ENCODE data around the gene CHCHD10.

The CHCHD10 gene

GRCh38 chr22:23779731-23780130 lies 12.0 kb upstream of the CHCHD10 start:
- TF ChIP-seq NFIC (IDR thresholded peaks at IDR 0.05) (no peak), FOXM1 (IDR thresholded peaks at IDR 0.05; ENCODE audit: borderline replicate concordance, low read depth) (no peak), ZBTB7A (IDR thresholded peaks at IDR 0.05; ENCODE audit: low read depth) (no peak), TEAD4 (IDR thresholded peaks at IDR 0.05) (no peak), RAD21 (IDR thresholded peaks at IDR 0.05; ENCODE audit: low read depth) (no peak), EP300 (IDR thresholded peaks at IDR 0.05; ENCODE audit: borderline replicate concordance) (no peak), TCF12 (IDR thresholded peaks at IDR 0.05; ENCODE audit: low read depth) (no peak), EGR1 (IDR thresholded peaks at IDR 0.05) (no peak), CEBPB (IDR thresholded peaks at IDR 0.05) (no peak), MAX (IDR thresholded peaks at IDR 0.05) (no peak), CREB1 (IDR thresholded peaks at IDR 0.05; ENCODE audit: low read depth) (no peak), YY1 (IDR thresholded peaks at IDR 0.05; ENCODE audit: low read depth) (no peak)

DNA sequence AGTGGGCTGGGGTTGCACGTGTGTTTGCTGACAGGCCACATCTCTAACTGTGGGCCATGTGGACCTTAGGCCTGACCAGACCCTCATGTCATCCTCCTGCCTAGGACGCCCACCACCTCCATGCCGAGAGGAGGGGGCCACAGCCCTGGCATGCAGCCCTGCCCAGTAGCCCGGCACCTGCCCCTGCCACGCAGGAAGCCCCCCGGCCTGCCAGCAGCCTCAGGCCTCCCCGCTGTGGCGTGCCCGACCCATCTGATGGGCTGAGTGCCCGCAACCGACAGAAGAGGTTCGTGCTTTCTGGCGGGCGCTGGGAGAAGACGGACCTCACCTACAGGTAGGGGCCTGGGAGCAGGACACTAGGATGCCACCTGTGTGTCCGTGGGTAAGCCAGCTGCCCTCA lies 11.3 kb upstream of the CHCHD10 start:
- TF ChIP-seq EGR1 (IDR thresholded peaks at IDR 0.05) (no peak), FOXM1 (IDR thresholded peaks at IDR 0.05; ENCODE audit: borderline replicate concordance, low read depth) (no peak), YY1 (IDR thresholded peaks at IDR 0.05; ENCODE audit: low read depth) (no peak), TCF12 (IDR thresholded peaks at IDR 0.05; ENCODE audit: low read depth) (no peak), CEBPB (IDR thresholded peaks at IDR 0.05) (no peak), RAD21 (IDR thresholded peaks at IDR 0.05; ENCODE audit: low read depth) (no peak), EP300 (IDR thresholded peaks at IDR 0.05; ENCODE audit: borderline replicate concordance) (no peak)
- TF ChIP-seq, protein P1, sequence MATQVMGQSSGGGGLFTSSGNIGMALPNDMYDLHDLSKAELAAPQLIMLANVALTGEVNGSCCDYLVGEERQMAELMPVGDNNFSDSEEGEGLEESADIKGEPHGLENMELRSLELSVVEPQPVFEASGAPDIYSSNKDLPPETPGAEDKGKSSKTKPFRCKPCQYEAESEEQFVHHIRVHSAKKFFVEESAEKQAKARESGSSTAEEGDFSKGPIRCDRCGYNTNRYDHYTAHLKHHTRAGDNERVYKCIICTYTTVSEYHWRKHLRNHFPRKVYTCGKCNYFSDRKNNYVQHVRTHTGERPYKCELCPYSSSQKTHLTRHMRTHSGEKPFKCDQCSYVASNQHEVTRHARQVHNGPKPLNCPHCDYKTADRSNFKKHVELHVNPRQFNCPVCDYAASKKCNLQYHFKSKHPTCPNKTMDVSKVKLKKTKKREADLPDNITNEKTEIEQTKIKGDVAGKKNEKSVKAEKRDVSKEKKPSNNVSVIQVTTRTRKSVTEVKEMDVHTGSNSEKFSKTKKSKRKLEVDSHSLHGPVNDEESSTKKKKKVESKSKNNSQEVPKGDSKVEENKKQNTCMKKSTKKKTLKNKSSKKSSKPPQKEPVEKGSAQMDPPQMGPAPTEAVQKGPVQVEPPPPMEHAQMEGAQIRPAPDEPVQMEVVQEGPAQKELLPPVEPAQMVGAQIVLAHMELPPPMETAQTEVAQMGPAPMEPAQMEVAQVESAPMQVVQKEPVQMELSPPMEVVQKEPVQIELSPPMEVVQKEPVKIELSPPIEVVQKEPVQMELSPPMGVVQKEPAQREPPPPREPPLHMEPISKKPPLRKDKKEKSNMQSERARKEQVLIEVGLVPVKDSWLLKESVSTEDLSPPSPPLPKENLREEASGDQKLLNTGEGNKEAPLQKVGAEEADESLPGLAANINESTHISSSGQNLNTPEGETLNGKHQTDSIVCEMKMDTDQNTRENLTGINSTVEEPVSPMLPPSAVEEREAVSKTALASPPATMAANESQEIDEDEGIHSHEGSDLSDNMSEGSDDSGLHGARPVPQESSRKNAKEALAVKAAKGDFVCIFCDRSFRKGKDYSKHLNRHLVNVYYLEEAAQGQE (IDR thresholded peaks at IDR 0.05; ENCODE audit: low read depth), result no peak

- TF ChIP-seq MAX (IDR thresholded peaks at IDR 0.05) (no peak), USF1 (IDR thresholded peaks at IDR 0.05) (no peak), TAF1 (IDR thresholded peaks at IDR 0.05; ENCODE audit: low read depth) (no peak), TEAD4 (IDR thresholded peaks at IDR 0.05) (no peak), CEBPB (IDR thresholded peaks at IDR 0.05) (no peak), EP300 (IDR thresholded peaks at IDR 0.05; ENCODE audit: borderline replicate concordance) (no peak), YY1 (IDR thresholded peaks at IDR 0.05; ENCODE audit: low read depth) (no peak), EGR1 (IDR thresholded peaks at IDR 0.05) (no peak), ZBTB7A (IDR thresholded peaks at IDR 0.05; ENCODE audit: low read depth) (no peak), FOXM1 (IDR thresholded peaks at IDR 0.05; ENCODE audit: borderline replicate concordance, low read depth) (no peak), CREB1 (IDR thresholded peaks at IDR 0.05; ENCODE audit: low read depth) (no peak), NFIC (IDR thresholded peaks at IDR 0.05) (no peak)
Observed at GRCh38 chr22:23778577-23778900, 10.8 kb upstream of the CHCHD10 start.

- TF ChIP-seq EGR1 (IDR thresholded peaks at IDR 0.05), result no peak
- TF ChIP-seq TCF12 (IDR thresholded peaks at IDR 0.05; ENCODE audit: low read depth), result no peak
- TF ChIP-seq TEAD4 (IDR thresholded peaks at IDR 0.05), result no peak
- TF ChIP-seq YY1 (IDR thresholded peaks at IDR 0.05; ENCODE audit: low read depth), result no peak
- TF ChIP-seq NFIC (IDR thresholded peaks at IDR 0.05), result no peak
- TF ChIP-seq EP300 (IDR thresholded peaks at IDR 0.05; ENCODE audit: borderline replicate concordance), result no peak
- no peak for TF ChIP-seq CEBPB (IDR thresholded peaks at IDR 0.05)
- TF ChIP-seq MAX (IDR thresholded peaks at IDR 0.05), result no peak
- TF ChIP-seq TAF1 (IDR thresholded peaks at IDR 0.05; ENCODE audit: low read depth), result no peak
- TF ChIP-seq, protein P1 (IDR thresholded peaks at IDR 0.05; ENCODE audit: low read depth), result no peak
- TF ChIP-seq FOXM1 (IDR thresholded peaks at IDR 0.05; ENCODE audit: borderline replicate concordance, low read depth), result no peak
- TF ChIP-seq CREB1 (IDR thresholded peaks at IDR 0.05; ENCODE audit: low read depth), result no peak
- TF ChIP-seq RAD21 (IDR thresholded peaks at IDR 0.05; ENCODE audit: low read depth), result no peak
- TF ChIP-seq USF1 (IDR thresholded peaks at IDR 0.05), result no peak
- no peak for TF ChIP-seq ZBTB7A (IDR thresholded peaks at IDR 0.05; ENCODE audit: low read depth)
Observed at GRCh38 chr22:23777776-23778576, 10.2 kb upstream of the CHCHD10 start.

GRCh38 chr22:23775779-23776375 lies 8.1 kb upstream of the CHCHD10 start:
- no peak for TF ChIP-seq TAF1 (IDR thresholded peaks at IDR 0.05; ENCODE audit: low read depth)
- no peak for TF ChIP-seq RAD21 (IDR thresholded peaks at IDR 0.05; ENCODE audit: low read depth)
- TF ChIP-seq MAX (IDR thresholded peaks at IDR 0.05), result no peak
- no peak for TF ChIP-seq YY1 (IDR thresholded peaks at IDR 0.05; ENCODE audit: low read depth)
- no peak for TF ChIP-seq ZBTB7A (IDR thresholded peaks at IDR 0.05; ENCODE audit: low read depth)
- TF ChIP-seq TCF12 (IDR thresholded peaks at IDR 0.05; ENCODE audit: low read depth), result no peak
- TF ChIP-seq, protein P1 (IDR thresholded peaks at IDR 0.05; ENCODE audit: low read depth), result no peak
- TF ChIP-seq USF1 (IDR thresholded peaks at IDR 0.05), result no peak
- no peak for TF ChIP-seq FOXM1 (IDR thresholded peaks at IDR 0.05; ENCODE audit: borderline replicate concordance, low read depth)
